OCI-LY3 (cell line): ENCODE data around the gene TOLLIP.
"Not testable (repeated sequence)": the region's sequence is repeated elsewhere in the genome, so short reads cannot be mapped to it uniquely, and the experiment has no call there.

Experiments used
- H2AFZ ChIP-seq: fragments of 200-600, 300-600 bp; shearing (Covaris generic); 2 replicates; pipeline ENCODE4 v1.6.0; 2014; ENCODE audit warnings: antibody characterized with exemption, low read depth, low read length
- H3K27ac ChIP-seq: fragments of 200-600, 300-600 bp; sonication (generic); 2 replicates; pipeline ENCODE4 v1.5.1; 2014; ENCODE audit warnings: mild to moderate bottlenecking, low read length, moderate library complexity, mixed read lengths
- H3K27me3 ChIP-seq: fragments of 200-600, 300-600 bp; sonication (generic); 2 replicates; pipeline ENCODE4 v1.6.1; 2014; ENCODE audit warnings: low read depth, low read length, mixed read lengths
- H3K36me3 ChIP-seq: fragments of 200-600, 300-600 bp; sonication (generic); replicated peaks from 2 replicates; pipeline ENCODE3; 2014; ENCODE audit warnings: low read depth, low read length, mixed read lengths
- H3K4me1 ChIP-seq: fragments of 300-600, 200-600 bp; sonication (generic); 2 replicates; pipeline ENCODE4 v1.6.1; 2014; ENCODE audit warnings: low read length, mixed read lengths
- H3K4me2 ChIP-seq: fragments of 200-600, 300-600 bp; sonication (generic); 2 replicates; pipeline ENCODE4 v1.6.1; 2014; ENCODE audit warnings: low read length, mixed read lengths
- H3K4me3 ChIP-seq: fragments of 300-600, 200-600 bp; sonication (generic); 2 replicates; pipeline ENCODE4 v1.5.1; 2014; ENCODE audit warnings: antibody characterized with exemption, mild to moderate bottlenecking, low read length, moderate library complexity
- H3K79me2 ChIP-seq: fragments of 300-600, 200-600 bp; shearing (Covaris generic); 2 replicates; pipeline ENCODE4 v1.6.1; 2014; ENCODE audit warnings: mild to moderate bottlenecking, low read length, mixed read lengths
- H3K9ac ChIP-seq: fragments of 300-600, 200-600 bp; shearing (Covaris generic); 2 replicates; pipeline ENCODE4 v1.6.0; 2014; ENCODE audit warnings: mild to moderate bottlenecking, low read length, moderate library complexity
- H3K9me3 ChIP-seq: fragments of 200-600, 300-600 bp; shearing (Covaris generic); 2 replicates; pipeline ENCODE4 v1.6.1; 2014; ENCODE audit warnings: low read length, mixed read lengths; ENCODE audit not compliant: insufficient read depth
- H4K20me1 ChIP-seq: fragments of 200-600, 300-600 bp; sonication (generic); 2 replicates; pipeline ENCODE4 v1.6.1; 2016; ENCODE audit warnings: low read length, mixed read lengths; ENCODE audit not compliant: insufficient read depth
- EZH2phosphoT487 ChIP-seq: fragments of 200-600 bp; shearing (Covaris generic); IDR thresholded peaks from 2 replicates; pipeline ENCODE4 v1.6.1; 2018; ENCODE audit warnings: antibody characterized with exemption, mixed run types, low read depth
- TF ChIP-seq, protein P1 (sequence below): fragments of 200-600, 300-600 bp; sonication (generic); IDR thresholded peaks from 2 replicates; pipeline ENCODE4 v1.5.1; 2014; ENCODE audit warnings: antibody characterized with exemption, low read length, low read depth

The TOLLIP gene

GRCh38 chr11:1269957-1270356 is 39.5 kb downstream of the TOLLIP start:
- Histone ChIP-seq H3K79me2 (no peaks in the 10 kb centered on the region), H4K20me1 (no peaks in the 10 kb centered on the region), H3K27me3 (no peaks in the 10 kb centered on the region), H3K4me2 (no peak overlapping the region), H3K4me3 (no peak overlapping the region), H3K4me1 (no peaks in the 10 kb centered on the region), H2AFZ (no peak overlapping the region), H3K27ac (no peak overlapping the region), H3K9ac (no peak overlapping the region), H3K36me3 (no peaks in the 10 kb centered on the region), H3K9me3 (no peaks in the 10 kb centered on the region)
- no peak for TF ChIP-seq EZH2phosphoT487
- TF ChIP-seq, protein P1, sequence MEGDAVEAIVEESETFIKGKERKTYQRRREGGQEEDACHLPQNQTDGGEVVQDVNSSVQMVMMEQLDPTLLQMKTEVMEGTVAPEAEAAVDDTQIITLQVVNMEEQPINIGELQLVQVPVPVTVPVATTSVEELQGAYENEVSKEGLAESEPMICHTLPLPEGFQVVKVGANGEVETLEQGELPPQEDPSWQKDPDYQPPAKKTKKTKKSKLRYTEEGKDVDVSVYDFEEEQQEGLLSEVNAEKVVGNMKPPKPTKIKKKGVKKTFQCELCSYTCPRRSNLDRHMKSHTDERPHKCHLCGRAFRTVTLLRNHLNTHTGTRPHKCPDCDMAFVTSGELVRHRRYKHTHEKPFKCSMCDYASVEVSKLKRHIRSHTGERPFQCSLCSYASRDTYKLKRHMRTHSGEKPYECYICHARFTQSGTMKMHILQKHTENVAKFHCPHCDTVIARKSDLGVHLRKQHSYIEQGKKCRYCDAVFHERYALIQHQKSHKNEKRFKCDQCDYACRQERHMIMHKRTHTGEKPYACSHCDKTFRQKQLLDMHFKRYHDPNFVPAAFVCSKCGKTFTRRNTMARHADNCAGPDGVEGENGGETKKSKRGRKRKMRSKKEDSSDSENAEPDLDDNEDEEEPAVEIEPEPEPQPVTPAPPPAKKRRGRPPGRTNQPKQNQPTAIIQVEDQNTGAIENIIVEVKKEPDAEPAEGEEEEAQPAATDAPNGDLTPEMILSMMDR: no peak

DNA sequence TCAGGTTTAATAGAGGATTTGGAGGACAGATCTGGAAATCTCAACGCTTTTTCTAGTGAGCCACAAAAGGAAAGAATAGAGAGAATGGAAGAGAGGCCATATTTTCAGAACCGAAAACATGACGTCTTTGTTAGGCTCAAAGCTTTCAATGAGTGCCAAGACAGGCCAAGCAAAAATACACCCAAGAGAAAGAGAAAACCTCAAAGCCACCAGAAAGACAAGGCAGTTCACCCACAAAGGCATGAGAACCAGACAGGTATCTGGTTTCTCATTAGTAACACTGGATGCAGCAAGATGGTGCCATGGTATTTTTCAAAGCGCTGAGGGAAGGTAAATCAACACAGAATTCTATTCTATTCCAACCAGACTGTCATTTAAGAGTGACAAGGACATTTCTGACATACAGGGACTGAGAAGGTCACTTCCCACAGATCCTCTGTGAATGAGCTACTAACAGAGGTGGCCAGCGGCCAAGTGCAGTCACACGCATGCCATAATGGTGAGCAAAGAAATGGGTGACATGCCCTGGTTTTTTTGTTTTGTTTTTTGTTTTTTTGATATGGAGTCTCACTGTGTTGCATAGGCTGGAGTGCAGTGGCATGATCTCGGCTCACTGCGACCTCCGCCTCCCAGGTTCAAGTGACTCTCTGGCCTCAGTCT is 41.9 kb downstream of the TOLLIP start:
- no peaks in the 10 kb centered on the region for H3K36me3 ChIP-seq
- no peaks in the 10 kb centered on the region for H3K9me3 ChIP-seq
- H3K4me2 ChIP-seq: no peak overlapping the region
- no peak overlapping the region for H3K27ac ChIP-seq
- no peaks in the 10 kb centered on the region for H3K27me3 ChIP-seq
- no peak overlapping the region for H2AFZ ChIP-seq
- H3K4me3 ChIP-seq: no peak overlapping the region
- TF ChIP-seq EZH2phosphoT487: no peak
- TF ChIP-seq, protein P1: no peak
- no peaks in the 10 kb centered on the region for H3K79me2 ChIP-seq
- H3K4me1 ChIP-seq: peaks cover 7% of the 10 kb centered on the region; the same call in 1 of the 2 replicates
- no peaks in the 10 kb centered on the region for H4K20me1 ChIP-seq
- H3K9ac ChIP-seq: no peak overlapping the region

DNA sequence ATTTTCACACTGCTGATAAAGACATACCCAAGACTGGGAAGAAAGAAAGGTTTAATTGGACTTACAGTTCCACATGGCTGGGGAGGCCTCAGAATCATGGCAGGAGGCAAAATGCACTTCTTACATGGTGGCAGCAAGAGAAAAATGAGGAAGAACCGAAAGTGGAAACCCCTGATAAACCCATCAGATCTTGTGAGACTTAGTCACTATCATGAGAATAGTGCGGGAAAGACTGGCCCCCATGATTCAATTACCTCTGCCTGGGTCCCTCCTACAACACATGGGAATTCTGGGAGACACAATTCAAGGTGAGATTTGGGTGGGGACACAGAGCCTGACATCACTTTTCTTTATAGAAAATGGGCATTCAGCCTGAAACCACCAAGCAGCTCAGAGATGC is 42.5 kb downstream of the TOLLIP start:
- not testable (repeated sequence) for H3K4me2 ChIP-seq, H3K27me3 ChIP-seq

GRCh38 chr11:1265480-1265879 is 44.0 kb downstream of the TOLLIP start:
- H3K4me3 ChIP-seq, H3K27ac ChIP-seq, H3K4me2 ChIP-seq, H3K36me3 ChIP-seq, H2AFZ ChIP-seq, H3K9me3 ChIP-seq, H3K79me2 ChIP-seq, H3K27me3 ChIP-seq, H3K9ac ChIP-seq, H4K20me1 ChIP-seq: not testable (repeated sequence)
- H3K4me1 ChIP-seq: peaks cover 12% of the 10 kb centered on the region; the same call in 1 of the 2 replicates

More for the DNA sequence above, 42.5 kb downstream of the TOLLIP start:
- not testable (repeated sequence) for H2AFZ ChIP-seq, H3K9me3 ChIP-seq, H4K20me1 ChIP-seq, H3K36me3 ChIP-seq, H3K4me1 ChIP-seq, H3K79me2 ChIP-seq, H3K27ac ChIP-seq, H3K9ac ChIP-seq, H3K4me3 ChIP-seq

DNA sequence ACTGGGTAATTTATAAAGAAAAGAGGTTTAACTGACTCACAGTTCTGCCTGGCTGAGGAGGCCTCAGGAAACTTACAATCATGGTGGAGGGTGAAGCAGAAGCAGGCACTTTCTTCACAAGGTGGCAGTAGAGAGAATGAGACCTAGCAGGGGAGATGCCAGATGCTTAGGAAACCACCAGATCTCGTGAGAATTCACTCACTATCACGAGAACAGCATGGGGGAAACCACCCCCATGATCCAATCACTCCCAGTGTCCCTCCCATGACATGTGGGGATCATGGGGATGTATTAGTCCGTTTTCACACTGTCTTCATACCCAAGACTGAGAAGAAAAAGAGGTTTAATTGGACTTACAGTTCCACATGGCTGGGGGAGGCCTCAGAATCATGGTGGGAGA is 45.0 kb downstream of the TOLLIP start:
- not testable (repeated sequence) for H3K9ac ChIP-seq, H3K36me3 ChIP-seq, H3K27me3 ChIP-seq, H4K20me1 ChIP-seq, H3K79me2 ChIP-seq, H3K9me3 ChIP-seq, H2AFZ ChIP-seq, H3K27ac ChIP-seq, H3K4me2 ChIP-seq, H3K4me3 ChIP-seq
- TF ChIP-seq, protein P1: peak; percentile 27
- peaks cover 12% of the 10 kb centered on the region; the same call in 1 of the 2 replicates for H3K4me1 ChIP-seq
